WERI-Rb-1 (cell line): ENCODE results near the gene MAGED4.
"Not testable (repeated sequence)": the region's sequence is repeated elsewhere in the genome, so short reads cannot be mapped to it uniquely, and the experiment has no call there.

Experiments used
- DNase-seq: peaks from one replicate; pipeline ENCODE4 v3.0.0-alpha.2; 2020
- H3K27ac ChIP-seq: fragments of 250-450 bp; sonication (Bioruptor Pico); 2 replicates; pipeline ENCODE4 v1.5.1; 2020; ENCODE audit warnings: mild to moderate bottlenecking, moderate library complexity
- H3K27me3 ChIP-seq: fragments of 250-450 bp; sonication (Bioruptor Pico); 2 replicates; pipeline ENCODE4 v1.5.1; 2021; ENCODE audit warnings: mild to moderate bottlenecking, low read depth, moderate library complexity; ENCODE audit not compliant: insufficient read depth, severe bottlenecking
- H3K36me3 ChIP-seq: fragments of 250-450 bp; sonication (Bioruptor Pico); 2 replicates; pipeline ENCODE4 v1.5.1; 2020; ENCODE audit warnings: mild to moderate bottlenecking, moderate library complexity
- H3K4me3 ChIP-seq: 2 replicates; pipeline ENCODE4 v1.5.1; 2011; ENCODE audit warnings: low read depth, mild to moderate bottlenecking, control low read depth, low read length
- H3K9me3 ChIP-seq: fragments of 250-450 bp; sonication (Bioruptor Pico); 2 replicates; pipeline ENCODE4 v1.5.1; 2021; ENCODE audit warnings: mild to moderate bottlenecking, moderate library complexity; ENCODE audit not compliant: severe bottlenecking
- TF ChIP-seq, protein P1 (sequence below): IDR thresholded peaks from 2 replicates; pipeline ENCODE4 v1.5.1; 2011; ENCODE audit warnings: low read depth, mild to moderate bottlenecking, control low read depth, inconsistent platforms, low read length

Gene MAGED4, protein sequence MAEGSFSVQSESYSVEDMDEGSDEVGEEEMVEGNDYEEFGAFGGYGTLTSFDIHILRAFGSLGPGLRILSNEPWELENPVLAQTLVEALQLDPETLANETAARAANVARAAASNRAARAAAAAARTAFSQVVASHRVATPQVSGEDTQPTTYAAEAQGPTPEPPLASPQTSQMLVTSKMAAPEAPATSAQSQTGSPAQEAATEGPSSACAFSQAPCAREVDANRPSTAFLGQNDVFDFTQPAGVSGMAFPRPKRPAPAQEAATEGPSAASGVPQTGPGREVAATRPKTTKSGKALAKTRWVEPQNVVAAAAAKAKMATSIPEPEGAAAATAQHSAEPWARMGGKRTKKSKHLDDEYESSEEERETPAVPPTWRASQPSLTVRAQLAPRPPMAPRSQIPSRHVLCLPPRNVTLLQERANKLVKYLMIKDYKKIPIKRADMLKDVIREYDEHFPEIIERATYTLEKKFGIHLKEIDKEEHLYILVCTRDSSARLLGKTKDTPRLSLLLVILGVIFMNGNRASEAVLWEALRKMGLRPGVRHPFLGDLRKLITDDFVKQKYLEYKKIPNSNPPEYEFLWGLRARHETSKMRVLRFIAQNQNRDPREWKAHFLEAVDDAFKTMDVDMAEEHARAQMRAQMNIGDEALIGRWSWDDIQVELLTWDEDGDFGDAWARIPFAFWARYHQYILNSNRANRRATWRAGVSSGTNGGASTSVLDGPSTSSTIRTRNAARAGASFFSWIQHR

DNA sequence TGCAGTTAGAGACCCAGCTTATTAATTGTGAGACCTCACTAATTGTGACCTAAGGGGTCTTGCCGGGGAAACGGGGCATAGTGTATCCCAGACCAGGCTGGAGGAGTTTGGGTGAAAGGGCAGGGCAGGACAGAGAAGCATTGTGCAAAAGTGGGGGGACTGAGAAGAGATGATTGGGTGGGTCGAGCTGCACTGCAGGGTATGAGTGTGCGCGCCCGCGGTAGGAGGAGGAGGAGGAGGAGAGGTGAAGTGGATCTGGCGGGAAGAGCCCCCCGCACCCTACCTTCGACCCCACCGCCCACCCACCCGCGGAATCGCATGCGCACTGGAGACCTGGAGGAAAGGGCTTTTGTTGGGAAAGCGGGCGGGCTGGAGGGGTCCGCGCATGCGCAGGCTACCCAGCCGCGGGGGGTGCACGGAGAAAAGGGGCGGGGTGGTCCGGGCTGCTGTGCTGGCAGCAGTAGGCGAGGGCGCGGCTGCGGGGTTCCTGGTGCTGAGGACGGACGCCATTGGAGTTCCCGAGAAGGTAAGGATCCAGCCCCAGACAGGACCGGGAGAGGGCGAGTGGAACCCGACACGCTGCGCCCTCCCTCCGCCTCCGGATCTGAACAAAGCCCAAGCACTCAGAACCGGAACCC, at the start of gene MAGED4:
MAGED4 (plus strand) TSS at position 449 of the 638 bp plus-strand sequence. CDS start 1,035 bp downstream, outside the sequence.
- H3K27ac ChIP-seq, DNase-seq, H3K4me3 ChIP-seq, H3K27me3 ChIP-seq, H3K9me3 ChIP-seq, H3K36me3 ChIP-seq: not testable (repeated sequence)

DNA sequence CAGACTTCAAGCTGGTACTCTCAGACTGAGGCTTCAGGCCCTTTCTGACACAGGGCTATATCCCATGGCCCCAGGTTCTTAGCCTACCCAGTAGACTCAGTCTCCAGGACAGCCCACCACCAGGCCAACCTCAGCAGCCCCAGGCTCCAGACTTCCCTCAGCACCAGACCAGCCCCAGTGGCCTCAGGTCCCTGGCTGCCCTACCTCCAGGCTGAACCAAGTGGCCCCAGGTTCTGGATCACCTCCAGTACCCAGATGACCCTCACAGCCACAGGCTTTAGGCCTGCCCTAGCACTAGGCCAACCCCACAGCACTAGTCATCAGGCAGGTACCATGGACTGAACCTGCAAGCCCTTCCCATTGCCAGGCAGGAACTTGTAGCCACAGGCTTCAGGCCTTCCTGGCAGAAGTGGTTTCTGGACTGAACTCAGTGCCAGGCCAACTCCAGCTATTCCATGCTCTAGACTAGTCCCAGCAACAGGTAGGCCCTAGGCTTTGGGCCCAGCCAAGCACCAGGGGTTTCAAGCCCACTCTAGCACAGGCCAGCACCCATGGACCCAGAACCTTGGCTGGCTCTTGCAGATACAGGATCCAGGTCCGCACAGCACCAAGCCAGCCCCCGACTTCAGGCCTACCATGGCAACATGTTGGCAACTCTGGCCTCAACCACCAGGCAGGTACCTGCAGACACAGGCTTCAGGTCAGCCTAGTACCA, 45.7 kb upstream of the MAGED4 start:
- Histone ChIP-seq H3K27me3 (peaks cover 5% of the 10 kb centered on the region), H3K4me3 (no peak overlapping the region), H3K27ac (no peak overlapping the region), H3K9me3 (no peaks in the 10 kb centered on the region), H3K36me3 (no peaks in the 10 kb centered on the region)
- TF ChIP-seq, protein P1, sequence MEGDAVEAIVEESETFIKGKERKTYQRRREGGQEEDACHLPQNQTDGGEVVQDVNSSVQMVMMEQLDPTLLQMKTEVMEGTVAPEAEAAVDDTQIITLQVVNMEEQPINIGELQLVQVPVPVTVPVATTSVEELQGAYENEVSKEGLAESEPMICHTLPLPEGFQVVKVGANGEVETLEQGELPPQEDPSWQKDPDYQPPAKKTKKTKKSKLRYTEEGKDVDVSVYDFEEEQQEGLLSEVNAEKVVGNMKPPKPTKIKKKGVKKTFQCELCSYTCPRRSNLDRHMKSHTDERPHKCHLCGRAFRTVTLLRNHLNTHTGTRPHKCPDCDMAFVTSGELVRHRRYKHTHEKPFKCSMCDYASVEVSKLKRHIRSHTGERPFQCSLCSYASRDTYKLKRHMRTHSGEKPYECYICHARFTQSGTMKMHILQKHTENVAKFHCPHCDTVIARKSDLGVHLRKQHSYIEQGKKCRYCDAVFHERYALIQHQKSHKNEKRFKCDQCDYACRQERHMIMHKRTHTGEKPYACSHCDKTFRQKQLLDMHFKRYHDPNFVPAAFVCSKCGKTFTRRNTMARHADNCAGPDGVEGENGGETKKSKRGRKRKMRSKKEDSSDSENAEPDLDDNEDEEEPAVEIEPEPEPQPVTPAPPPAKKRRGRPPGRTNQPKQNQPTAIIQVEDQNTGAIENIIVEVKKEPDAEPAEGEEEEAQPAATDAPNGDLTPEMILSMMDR = no peak
- DNase-seq = no peak

DNA sequence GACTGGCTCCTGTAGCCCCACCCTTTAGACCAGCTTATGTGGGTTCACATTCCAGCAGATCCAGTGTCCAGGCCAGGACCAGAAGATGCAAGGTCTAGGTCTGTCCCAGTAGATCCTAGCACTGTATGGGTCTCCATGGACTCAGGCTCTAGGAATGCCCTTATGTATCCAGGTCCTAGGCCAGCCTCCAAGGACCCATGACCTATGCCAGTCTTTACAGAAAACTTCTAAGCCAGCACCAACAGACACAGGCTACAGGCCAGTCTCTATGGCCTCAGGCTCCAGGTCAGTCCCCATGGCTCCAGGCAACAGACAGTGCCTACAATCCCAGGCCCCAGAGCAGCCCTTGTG, 45.2 kb upstream of the MAGED4 start:
- no peak overlapping the region for H3K27ac ChIP-seq
- TF ChIP-seq, protein P1 = no peak
- H3K4me3 ChIP-seq = no peak overlapping the region
- DNase-seq = no peak
- no peaks in the 10 kb centered on the region for H3K9me3 ChIP-seq
- H3K36me3 ChIP-seq = no peaks in the 10 kb centered on the region
- peaks cover 5% of the 10 kb centered on the region for H3K27me3 ChIP-seq

DNA sequence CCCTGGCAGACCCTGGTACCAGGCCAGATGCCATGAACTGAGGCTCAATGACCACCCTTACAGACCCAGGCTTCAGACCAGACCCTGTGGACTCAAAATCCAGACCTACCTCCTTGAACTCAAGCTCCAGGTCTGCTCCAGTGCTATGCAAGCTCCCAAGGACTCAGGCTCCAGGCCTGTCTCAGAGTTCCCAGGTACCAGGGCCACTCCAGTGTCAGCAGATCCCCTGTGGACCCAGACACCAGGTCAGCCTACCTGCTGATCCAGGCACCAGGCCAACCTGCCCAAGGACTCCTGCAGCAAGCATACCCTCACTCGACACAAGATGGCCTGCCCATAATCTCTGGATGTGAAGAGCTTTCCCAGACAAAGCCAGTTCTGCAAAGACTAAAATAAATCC, 44.7 kb upstream of the MAGED4 start:
- Histone ChIP-seq H3K27me3 (peaks cover 5% of the 10 kb centered on the region), H3K4me3 (no peak overlapping the region), H3K9me3 (no peaks in the 10 kb centered on the region), H3K27ac (no peak overlapping the region), H3K36me3 (no peaks in the 10 kb centered on the region)
- DNase-seq = no peak
- TF ChIP-seq, protein P1 = no peak

DNA sequence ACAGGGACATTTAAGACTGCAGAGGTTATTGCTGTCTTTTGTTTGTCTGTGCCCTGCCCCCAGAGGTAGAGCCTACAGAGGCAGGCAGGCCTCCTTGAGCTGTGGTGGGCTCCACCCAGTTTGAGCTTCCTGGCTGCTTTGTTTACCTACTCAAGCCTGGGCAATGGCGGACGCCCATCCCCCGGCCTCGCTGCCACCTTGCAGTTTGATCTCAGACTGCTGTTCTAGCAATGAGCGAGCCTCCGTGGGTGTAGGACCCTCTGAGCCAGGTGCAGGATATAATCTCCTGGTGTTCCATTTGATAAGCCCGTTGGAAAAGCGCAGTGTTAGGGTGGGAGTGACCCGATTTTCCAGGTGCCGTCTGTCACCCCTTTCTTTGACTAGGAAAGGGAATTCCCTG, 34.0 kb upstream of the MAGED4 start:
- not testable (repeated sequence) for H3K4me3 ChIP-seq, H3K27ac ChIP-seq, H3K27me3 ChIP-seq, H3K36me3 ChIP-seq, DNase-seq, H3K9me3 ChIP-seq

DNA sequence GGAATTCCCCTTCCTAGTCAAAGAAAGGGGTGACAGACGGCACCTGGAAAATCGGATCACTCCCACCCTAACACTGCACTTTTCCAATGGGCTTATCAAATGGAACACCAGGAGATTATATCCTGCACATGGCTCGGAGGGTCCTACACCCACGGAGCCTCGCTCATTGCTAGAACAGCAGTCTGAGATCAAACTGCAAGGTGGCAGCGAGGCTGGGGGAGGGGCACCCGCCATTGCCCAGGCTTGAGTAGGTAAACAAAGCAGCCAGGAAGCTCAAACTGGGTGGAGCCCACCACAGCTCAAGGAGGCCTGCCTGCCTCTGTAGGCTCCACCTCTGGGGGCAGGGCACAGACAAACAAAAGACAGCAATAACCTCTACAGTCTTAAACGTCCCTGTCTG, 24.5 kb upstream of the MAGED4 start:
- not testable (repeated sequence) for H3K36me3 ChIP-seq
- peaks cover 24% of the 10 kb centered on the region for H3K27me3 ChIP-seq

DNA sequence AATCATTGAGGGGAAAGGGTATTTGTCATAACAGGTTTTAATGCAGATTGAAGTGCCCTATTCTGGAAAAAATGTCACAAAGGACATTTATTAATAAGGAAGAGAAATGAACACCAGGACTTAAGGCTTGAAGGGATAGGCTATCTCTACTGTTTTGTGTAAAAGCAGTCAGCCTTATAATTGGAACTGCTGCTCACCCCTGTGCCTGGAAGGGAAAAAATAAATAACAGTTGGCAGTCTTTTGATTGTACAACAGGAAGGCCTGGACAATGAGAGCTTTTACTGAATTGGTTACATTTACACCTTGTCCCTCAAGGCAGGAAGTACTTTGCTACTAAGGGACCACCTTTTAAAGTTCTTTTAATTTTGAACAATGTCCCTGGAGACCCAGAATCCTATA, 17.8 kb upstream of the MAGED4 start:
- H3K27me3 ChIP-seq = peaks cover 17% of the 10 kb centered on the region
- TF ChIP-seq, protein P1 = no peak

More for the DNA sequence above, 24.5 kb upstream of the MAGED4 start:
- not testable (repeated sequence) for H3K9me3 ChIP-seq, H3K27ac ChIP-seq, H3K4me3 ChIP-seq, DNase-seq

DNA sequence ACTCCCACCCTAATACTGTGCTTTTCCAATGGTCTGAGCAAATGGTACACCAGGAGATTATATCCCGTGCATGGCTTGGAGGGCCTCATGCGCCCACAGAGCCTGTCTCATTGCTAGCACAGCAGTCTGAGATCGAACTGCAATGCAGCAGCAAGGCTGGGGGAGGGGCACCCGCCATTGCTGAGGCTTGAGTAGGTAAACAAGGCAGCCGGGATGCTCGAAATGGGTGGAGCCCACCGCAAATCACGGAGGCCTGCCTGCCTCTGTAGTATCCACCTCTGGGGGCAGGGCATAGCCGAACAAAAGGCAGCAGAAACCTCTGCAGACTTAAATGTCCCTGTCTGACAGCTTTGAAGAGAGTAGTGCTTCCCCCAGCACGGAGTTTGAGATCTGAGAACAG, 13.6 kb upstream of the MAGED4 start:
- H3K27me3 ChIP-seq = peaks cover 19% of the 10 kb centered on the region
- not testable (repeated sequence) for DNase-seq, H3K27ac ChIP-seq, H3K4me3 ChIP-seq, H3K9me3 ChIP-seq, H3K36me3 ChIP-seq

More for the DNA sequence above, 17.8 kb upstream of the MAGED4 start:
- Histone ChIP-seq H3K9me3 (no peaks in the 10 kb centered on the region), H3K4me3 (no peak overlapping the region), H3K36me3 (no peaks in the 10 kb centered on the region), H3K27ac (no peak overlapping the region)
- no peak for DNase-seq

DNA sequence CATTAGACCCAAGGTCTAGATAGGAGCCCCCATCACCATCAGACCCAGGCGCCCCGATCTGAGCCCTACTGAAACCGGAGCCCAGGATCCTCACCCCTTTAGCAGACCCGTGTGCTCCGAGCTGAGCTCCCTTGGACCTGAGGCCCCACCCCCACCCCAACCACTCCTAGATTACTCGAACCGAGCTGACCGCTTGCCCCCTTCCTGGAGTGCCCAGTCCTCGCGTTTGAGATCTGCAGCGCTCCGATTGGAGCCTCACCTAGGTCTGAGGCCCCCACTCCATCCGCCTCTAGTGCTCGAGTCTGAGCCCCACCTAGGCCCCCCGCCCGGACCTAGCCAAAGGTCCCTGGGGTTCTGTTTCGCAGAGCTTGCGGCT, 378 bp downstream of the MAGED4 start:
- not testable (repeated sequence) for H3K4me3 ChIP-seq, H3K27me3 ChIP-seq, H3K27ac ChIP-seq, DNase-seq, H3K9me3 ChIP-seq, H3K36me3 ChIP-seq
